ENCODE measurements around the gene GAK. TPM values are rescaled to one million over a fixed set of nuclear protein-coding genes. Genes with fewer than 3 reads are reported as not detected.

Gene GAK
- total and polyA plus RNA-seq, 2 experiments from 2014 or later = 87.1 to 88.4 TPM

- Histone ChIP-seq H3K27me3 (no peaks in the 10 kb centered on the region), H3K9me3 (ENCODE audit: low read depth) (no peaks in the 10 kb centered on the region), H3K9me2 (replicated peaks; ENCODE audit: insufficient read depth) (no peaks in the 10 kb centered on the region), H3K36me3 (replicated peaks; ENCODE audit: insufficient read depth, low read depth) (no peaks in the 10 kb centered on the region), H3K4me3 (no peak overlapping the region), H3K4me2 (no peak overlapping the region), H3K79me2 (no peaks in the 10 kb centered on the region), H4K20me1 (ENCODE audit: insufficient read depth, poor library complexity, severe bottlenecking) (no peaks in the 10 kb centered on the region), H3K4me1 (ENCODE audit: insufficient read depth) (peaks cover 3% of the 10 kb centered on the region), H2AFZ (no peak overlapping the region), H3K27ac (no peak overlapping the region)
- DNase-seq (ENCODE audit: low spot score) = no peak
- no peak for TF ChIP-seq EZH2 (IDR thresholded peaks at IDR 0.05; ENCODE audit: borderline replicate concordance)
- TF ChIP-seq EZH2phosphoT487 (IDR thresholded peaks at IDR 0.05; ENCODE audit: low read depth, severe bottlenecking, unreplicated experiment) = no peak
- TF ChIP-seq CTCF (IDR thresholded peaks at IDR 0.05; ENCODE audit: poor library complexity) = no peak
- WGBS (ENCODE audit: low lambda C conversion rate, missing lambda C conversion rate) = 89% methylated on average over 26 of the region's 30 CpGs
Measured at GRCh38 chr4:950136-951020, 18.3 kb upstream of the GAK start.

GRCh38 chr4:949656-950055 is 17.5 kb upstream of the GAK start:
- no peak for DNase-seq (ENCODE audit: low spot score)
- Histone ChIP-seq H3K4me3 (no peak overlapping the region), H2AFZ (no peak overlapping the region), H3K27me3 (no peaks in the 10 kb centered on the region), H3K79me2 (no peaks in the 10 kb centered on the region), H3K9me3 (ENCODE audit: low read depth) (no peaks in the 10 kb centered on the region), H3K4me2 (no peak overlapping the region), H3K9me2 (replicated peaks; ENCODE audit: insufficient read depth) (no peaks in the 10 kb centered on the region), H3K27ac (no peak overlapping the region), H3K4me1 (ENCODE audit: insufficient read depth) (peaks cover 3% of the 10 kb centered on the region), H3K36me3 (replicated peaks; ENCODE audit: insufficient read depth, low read depth) (no peaks in the 10 kb centered on the region), H4K20me1 (ENCODE audit: insufficient read depth, poor library complexity, severe bottlenecking) (no peaks in the 10 kb centered on the region)
- 92% methylated on average over 20 of the region's 20 CpGs for WGBS (ENCODE audit: low lambda C conversion rate, missing lambda C conversion rate)
- TF ChIP-seq EZH2 (IDR thresholded peaks at IDR 0.05; ENCODE audit: borderline replicate concordance) = no peak
- no peak for TF ChIP-seq EZH2phosphoT487 (IDR thresholded peaks at IDR 0.05; ENCODE audit: low read depth, severe bottlenecking, unreplicated experiment)
- no peak for TF ChIP-seq CTCF (IDR thresholded peaks at IDR 0.05; ENCODE audit: poor library complexity)

- no peaks in the 10 kb centered on the region for H3K79me2 ChIP-seq
- H3K27me3 ChIP-seq = no peaks in the 10 kb centered on the region
- no peaks in the 10 kb centered on the region for H4K20me1 ChIP-seq (ENCODE audit: insufficient read depth, poor library complexity, severe bottlenecking)
- 94% methylated on average over 13 of the region's 13 CpGs for WGBS (ENCODE audit: low lambda C conversion rate, missing lambda C conversion rate)
- no peak for TF ChIP-seq EZH2 (IDR thresholded peaks at IDR 0.05; ENCODE audit: borderline replicate concordance)
- TF ChIP-seq CTCF (IDR thresholded peaks at IDR 0.05; ENCODE audit: poor library complexity) = no peak
- TF ChIP-seq EZH2phosphoT487 (IDR thresholded peaks at IDR 0.05; ENCODE audit: low read depth, severe bottlenecking, unreplicated experiment) = no peak
- no peak overlapping the region for H3K4me2 ChIP-seq
- no peak overlapping the region for H2AFZ ChIP-seq
- DNase-seq (ENCODE audit: low spot score) = no peak
- H3K27ac ChIP-seq = no peak overlapping the region
- H3K36me3 ChIP-seq (replicated peaks; ENCODE audit: insufficient read depth, low read depth) = no peaks in the 10 kb centered on the region
- peaks cover 3% of the 10 kb centered on the region for H3K4me1 ChIP-seq (ENCODE audit: insufficient read depth)
- H3K4me3 ChIP-seq = no peak overlapping the region
- no peaks in the 10 kb centered on the region for H3K9me2 ChIP-seq (replicated peaks; ENCODE audit: insufficient read depth)
- no peaks in the 10 kb centered on the region for H3K9me3 ChIP-seq (ENCODE audit: low read depth)
Measured at GRCh38 chr4:948936-949300, 16.8 kb upstream of the GAK start.

All from hepatocyte (in vitro differentiated cells).